Frontal cortex (tissue), 4 donors: ENCODE data around the gene ACTMAP. TPM values are rescaled to one million over a fixed set of nuclear protein-coding genes. Genes with fewer than 3 reads are reported as not detected.
"Not testable (repeated sequence)": the region's sequence is repeated elsewhere in the genome, so short reads cannot be mapped to it uniquely, and the experiment has no call there.

Experiments used
- DNase-seq, 2 donors: peaks; one replicate each; pipeline ENCODE4 v3.0.0; 2012; ENCODE audit warnings: low spot score in 2 of 2
- FAIRE-seq: peaks from 2 replicates; lab custom pipeline; 2012; peaks lifted over from hg19 to GRCh38; lab: Jason Lieb, UNC
- total RNA-seq: library from RNA; depleted of rRNA; stranded (reverse); fragments of >200 nt; gene quantifications from one replicate; pipeline ENCODE4 v1.2.3, GENCODE V29; 2014
- donor health status: control.
- donor health status: control.
- donor health status: control.

The ACTMAP gene
- under 0.01 TPM for total RNA-seq

GRCh38 chr19:40750058-40750873, at the start of gene ACTMAP:
ACTMAP (minus strand) TSS chr19:40750477; CDS start chr19:40749803, 674 bp downstream.
- peak; percentile 93 to 98 for DNase-seq
- FAIRE-seq, result peak; percentile 99

DNA sequence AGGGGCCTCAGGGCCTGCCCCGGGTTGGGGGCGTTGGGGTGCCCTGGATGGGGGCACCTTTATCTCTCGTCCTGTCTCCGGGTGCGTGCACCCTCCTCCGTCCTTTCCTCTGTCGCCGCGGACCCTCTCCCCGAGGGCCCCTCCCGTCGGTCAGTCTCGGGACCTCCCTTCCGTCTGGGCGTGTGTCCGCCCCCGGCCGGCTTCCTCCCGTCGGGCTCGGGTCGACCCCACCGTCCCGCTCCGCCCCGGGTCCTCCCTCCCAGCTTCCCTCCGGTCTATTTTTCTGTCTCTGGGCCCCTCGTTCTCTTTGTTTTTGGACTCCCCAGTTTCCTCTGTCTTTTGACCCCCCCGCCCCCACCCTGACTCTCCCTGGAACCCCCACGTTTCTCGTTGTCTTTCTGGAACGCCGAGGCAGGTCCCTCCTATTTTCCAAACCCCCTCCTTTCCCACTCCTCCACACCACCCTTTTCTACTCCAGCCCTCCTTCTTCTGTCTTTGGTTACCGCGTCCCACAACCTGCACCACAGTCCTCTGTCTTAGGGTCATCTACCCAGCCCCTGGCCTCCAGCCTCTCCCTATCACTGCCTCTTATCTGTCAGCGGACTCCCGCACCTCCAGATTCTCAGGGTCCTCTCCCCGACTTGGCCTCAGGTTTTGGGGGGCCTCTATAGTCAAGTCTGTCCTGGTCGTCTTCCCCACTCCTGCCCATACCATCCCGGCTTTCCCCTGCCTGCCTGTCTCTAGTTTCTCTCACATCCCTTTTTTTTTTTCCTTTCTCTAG, 49.5 kb upstream of the ACTMAP start:
- DNase-seq (peak in 1 of 2 donors; percentile 46), FAIRE-seq (no peak)

DNA sequence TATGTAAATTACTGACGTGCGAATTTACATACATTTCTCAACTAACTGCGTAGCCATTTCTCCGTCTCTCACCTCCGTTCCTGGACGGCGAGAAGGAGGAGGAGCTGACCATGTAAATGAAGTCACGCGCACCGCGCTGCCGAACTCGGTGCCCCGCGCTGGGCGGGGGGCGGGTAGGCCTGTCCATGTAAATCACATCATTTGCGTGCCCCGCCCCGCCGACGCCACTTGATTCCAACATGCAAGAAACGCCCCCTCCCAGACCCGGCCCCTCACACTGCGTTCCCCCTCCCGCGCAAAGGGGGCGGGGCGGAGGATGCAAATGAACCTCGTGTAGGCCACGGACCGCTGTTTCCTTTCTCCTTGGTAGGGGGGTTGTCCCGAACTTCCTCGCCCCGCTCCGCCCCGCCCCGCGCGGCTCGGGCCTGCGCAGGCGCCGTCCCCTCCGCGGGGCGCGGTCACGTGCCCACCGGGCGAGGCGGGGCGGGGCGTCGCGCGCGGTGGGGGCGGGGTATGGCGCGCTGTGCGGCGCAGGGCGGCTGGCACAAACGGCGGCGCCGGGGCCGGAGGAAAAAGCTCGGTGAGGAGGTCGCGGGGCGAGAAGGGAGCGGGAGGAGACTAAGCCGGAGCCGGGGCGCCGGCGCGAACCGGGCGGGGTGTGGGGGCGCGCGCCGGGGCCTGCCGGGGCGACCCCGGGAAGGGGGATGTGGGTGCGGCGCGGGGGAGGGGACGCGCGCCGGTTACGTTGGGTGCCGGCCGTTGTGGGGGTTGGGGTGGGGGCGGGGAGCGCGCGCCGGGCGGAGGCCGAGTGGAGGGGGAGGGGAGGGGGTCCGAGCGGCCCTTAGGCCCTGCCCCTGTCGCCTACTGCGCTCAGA, 48.6 kb upstream of the ACTMAP start, which contains the start of gene EGLN2:
EGLN2 (plus strand) TSS at position 509 of the 875 bp plus-strand sequence. CDS start 1,382 bp downstream, outside the sequence.
- peak; percentile 96 to 97 for DNase-seq
- FAIRE-seq, result no peak

DNA sequence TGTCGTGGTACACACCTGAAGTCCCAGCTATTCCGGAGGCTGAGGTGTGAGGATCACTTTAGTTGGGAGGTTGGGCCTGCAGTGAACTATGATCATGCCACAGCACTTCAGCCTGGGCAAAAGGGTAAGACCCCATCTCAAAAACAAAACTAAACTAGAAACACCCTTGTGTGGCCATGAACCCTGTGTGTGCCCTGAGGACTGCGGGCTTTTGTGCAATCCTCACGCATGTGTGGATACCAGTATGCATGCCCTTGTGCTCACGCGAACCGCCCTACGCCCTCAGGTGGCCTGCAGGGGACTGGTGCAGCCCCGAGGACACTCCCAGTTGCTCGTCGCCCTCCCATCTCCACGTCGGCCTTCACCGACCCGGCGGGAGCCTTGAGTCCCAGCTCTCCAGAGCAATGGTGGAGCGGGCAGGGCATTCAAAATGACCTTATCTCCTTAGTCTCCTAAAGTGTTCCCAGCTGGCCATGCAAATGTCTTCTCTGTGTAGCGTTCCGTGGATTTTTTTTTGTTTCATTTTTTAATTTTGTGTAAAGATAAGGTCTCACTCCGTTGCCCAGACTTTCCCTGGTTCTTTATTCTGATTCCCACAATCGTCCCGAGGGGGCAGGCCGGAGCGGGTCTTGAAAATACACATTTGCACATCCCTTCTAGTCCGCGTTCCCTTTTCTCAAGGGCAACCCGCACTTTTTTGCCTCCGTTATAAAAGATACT, 47.8 kb upstream of the ACTMAP start:
- peak in 1 of 2 donors; percentile 48 for DNase-seq
- no peak for FAIRE-seq

DNA sequence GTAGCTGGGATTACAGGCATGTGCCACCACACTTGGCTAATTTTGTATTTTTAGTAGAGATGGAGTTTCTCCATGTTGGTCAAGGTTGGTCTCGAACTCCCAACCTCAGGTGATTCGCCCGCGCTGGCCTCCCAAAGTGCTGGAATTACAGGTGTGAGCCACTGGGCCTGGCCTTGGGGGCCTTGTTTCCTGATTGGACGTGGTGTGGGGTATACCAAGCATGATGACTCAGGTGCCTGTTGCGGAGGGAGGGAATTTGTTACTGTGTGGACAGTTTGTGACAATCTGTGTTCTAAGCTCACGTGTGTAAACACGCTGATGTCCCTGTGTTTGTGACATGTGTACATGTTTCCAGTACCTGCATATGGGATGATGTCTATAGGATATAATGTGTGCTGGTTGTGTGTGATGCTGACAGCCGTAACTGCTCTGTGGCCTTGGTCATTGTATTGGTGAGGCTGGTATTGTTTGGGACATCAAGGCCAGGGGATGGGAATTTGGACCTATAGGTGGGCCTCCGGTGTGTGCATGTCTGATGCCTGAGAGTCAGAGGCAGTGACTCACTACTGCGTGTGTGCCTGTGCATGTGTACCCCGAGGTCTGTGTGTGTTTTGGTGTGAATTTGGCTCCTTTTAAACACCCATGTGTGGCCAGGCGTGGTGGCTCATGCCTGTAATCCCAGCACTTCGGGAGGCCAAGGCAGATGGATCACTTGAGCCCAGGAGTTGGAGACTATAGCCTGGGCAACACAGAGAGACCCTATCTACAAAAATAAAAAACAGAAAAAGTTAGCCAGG, 47.1 kb upstream of the ACTMAP start:
- DNase-seq (no peak), FAIRE-seq (no peak)

DNA sequence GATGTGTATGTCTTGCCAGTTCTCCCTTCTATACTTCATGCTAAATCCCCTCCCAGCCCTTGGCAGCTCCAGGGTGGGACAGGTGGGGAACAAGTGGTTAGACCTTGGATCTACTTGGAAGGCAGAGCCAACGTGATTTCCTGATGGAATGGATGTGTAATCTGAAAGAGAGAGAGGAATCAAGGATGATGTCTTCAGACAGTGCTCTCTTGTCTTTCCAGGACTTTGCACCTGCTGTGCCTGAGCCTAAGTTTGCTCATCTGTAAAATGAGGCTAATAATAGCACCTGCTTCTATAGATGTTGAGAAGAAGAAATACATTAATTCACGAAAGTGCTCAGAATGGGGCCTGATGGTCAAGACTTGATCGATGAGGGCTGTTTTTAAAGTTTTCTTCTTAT, 41.7 kb upstream of the ACTMAP start:
- FAIRE-seq, result no peak
- DNase-seq, result no peak

GRCh38 chr19:40791349-40791748, 41.1 kb upstream of the ACTMAP start:
- DNase-seq, result no peak
- FAIRE-seq, result no peak

- FAIRE-seq (no peak), DNase-seq (no peak)
Measured at GRCh38 chr19:40786060-40787037, 36.1 kb upstream of the ACTMAP start.

GRCh38 chr19:40785526-40785925, 35.2 kb upstream of the ACTMAP start:
- no peak for FAIRE-seq

GRCh38 chr19:40784146-40784545, 33.9 kb upstream of the ACTMAP start:
- not testable (repeated sequence) for FAIRE-seq, DNase-seq

More at GRCh38 chr19:40785526-40785925, 35.2 kb upstream of the ACTMAP start:
- DNase-seq, result no peak

DNA sequence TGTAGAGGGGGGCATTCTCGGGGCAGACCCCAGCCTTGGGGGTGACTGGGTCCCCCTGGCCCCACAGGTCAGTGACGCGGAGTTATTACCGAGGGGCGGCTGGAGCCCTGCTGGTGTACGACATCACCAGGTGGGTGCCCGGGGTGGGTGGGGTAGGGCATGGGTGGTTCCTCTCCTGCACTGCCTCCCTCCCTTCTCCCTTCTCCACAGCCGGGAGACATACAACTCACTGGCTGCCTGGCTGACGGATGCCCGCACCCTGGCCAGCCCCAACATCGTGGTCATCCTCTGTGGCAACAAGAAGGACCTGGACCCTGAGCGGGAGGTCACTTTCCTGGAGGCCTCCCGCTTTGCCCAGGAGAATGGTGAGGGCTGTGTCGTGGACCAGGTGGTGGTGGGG, 33.4 kb upstream of the ACTMAP start:
- DNase-seq, result no peak
- FAIRE-seq, result no peak

DNA sequence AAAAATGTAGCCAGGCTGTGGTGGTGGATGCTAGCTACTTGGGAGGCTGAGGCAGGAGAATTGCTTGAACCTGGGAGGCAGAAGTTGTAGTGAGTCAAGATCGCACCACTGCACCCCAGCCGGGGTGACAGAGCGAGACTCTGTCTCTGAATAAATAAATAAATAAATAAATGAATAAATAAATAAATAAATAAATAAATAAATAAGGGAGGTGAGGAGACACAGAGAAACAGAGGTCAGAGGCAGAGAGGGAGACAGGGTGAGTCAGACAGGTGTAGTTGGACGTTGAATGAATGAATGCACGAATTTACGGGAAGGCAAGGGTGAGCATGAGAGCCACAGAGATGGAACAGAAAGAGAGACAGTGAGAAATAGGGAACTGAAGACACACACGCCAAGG, 30.9 kb upstream of the ACTMAP start:
- no peak for FAIRE-seq
- no peak for DNase-seq

- FAIRE-seq, result no peak
- DNase-seq, result no peak
Measured at GRCh38 chr19:40780582-40780981, 30.3 kb upstream of the ACTMAP start.

- no peak for FAIRE-seq
- DNase-seq, result peak in 1 of 2 donors; percentile 73
Measured at GRCh38 chr19:40778706-40779284, 28.5 kb upstream of the ACTMAP start.

- DNase-seq (peak; percentile 94 to 95), FAIRE-seq (peak; percentile 82)
Measured at GRCh38 chr19:40777937-40778705, 27.8 kb upstream of the ACTMAP start, which contains the start of gene RAB4B. RAB4B (plus strand) TSS chr19:40778247; CDS start chr19:40778376, 129 bp downstream.

DNA sequence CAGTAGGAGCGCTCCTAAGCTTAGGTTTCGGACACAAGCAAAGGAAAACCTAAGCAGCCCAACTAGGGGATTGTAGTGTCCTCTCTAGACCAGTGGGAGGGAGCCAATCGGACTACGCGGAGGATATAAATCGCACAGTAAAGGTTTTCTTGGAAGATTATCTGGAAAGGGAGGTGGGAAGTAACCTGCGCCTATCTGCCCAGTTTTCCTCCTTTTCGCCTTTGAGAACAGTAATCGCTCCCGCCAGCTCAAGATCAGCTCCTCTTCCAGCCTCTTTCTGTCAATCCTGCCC, 27.3 kb upstream of the ACTMAP start:
- DNase-seq, result no peak
- FAIRE-seq, result no peak
